Mesodermal cell (in vitro differentiated cells): ENCODE measurements around the gene EVA1C.
A peak's percentile ranks its signal among the peaks of the same experiment; 100 is the strongest.
"Not testable (repeated sequence)": the region's sequence is repeated elsewhere in the genome, so short reads cannot be mapped to it uniquely, and the experiment has no call there.

Source experiments
- H3K27ac ChIP-seq: 2 replicates; pipeline ENCODE4 v1.7.0; 2013; ENCODE audit warnings: mild to moderate bottlenecking, low read depth, low read length, moderate library complexity; ENCODE audit not compliant: severe bottlenecking
- H3K36me3 ChIP-seq: 2 replicates; pipeline ENCODE4 v1.7.1; 2013; ENCODE audit warnings: mild to moderate bottlenecking, low read length, moderate library complexity; ENCODE audit not compliant: control insufficient read depth, insufficient read depth
- H3K4me1 ChIP-seq: one replicate; pipeline ENCODE4 v1.7.1; 2013; ENCODE audit warnings: mild to moderate bottlenecking, low read length; ENCODE audit not compliant: insufficient read depth, control insufficient read depth, poor library complexity, severe bottlenecking
- H3K4me3 ChIP-seq: 2 replicates; pipeline ENCODE4 v1.7.0; 2013; ENCODE audit warnings: low read length, control low read depth, mild to moderate bottlenecking; ENCODE audit not compliant: insufficient read depth, poor library complexity, severe bottlenecking; ENCODE audit errors: extremely low read depth
- H3K9me3 ChIP-seq: 2 replicates; pipeline ENCODE4 v1.7.1; 2013; ENCODE audit warnings: mild to moderate bottlenecking, low read length, moderate library complexity; ENCODE audit not compliant: control insufficient read depth
- WGBS, 2 experiments: methylation state at CpG; one replicate each; pipeline ENCODE4 v1.1.5; 2013; ENCODE audit warnings: missing lambda C conversion rate in 2 of 2; ENCODE audit not compliant: insufficient coverage in 2 of 2; 5-methylcytosine and 5-hydroxymethylcytosine counted together

Gene EVA1C

GRCh38 chr21:32520875-32521735, 108.6 kb downstream of the EVA1C start:
- Histone ChIP-seq H3K27ac (no peak overlapping the region), H3K9me3 (no peaks in the 10 kb centered on the region), H3K4me3 (no peak overlapping the region), H3K36me3 (no peaks in the 10 kb centered on the region), H3K4me1 (peaks cover 21% of the 10 kb centered on the region)
- WGBS, 2 experiments, result 85 to 87% methylated on average over 10 to 12 of the region's 14 CpGs

GRCh38 chr21:32521736-32522355, 109.3 kb downstream of the EVA1C start:
- Histone ChIP-seq H3K36me3 (no peaks in the 10 kb centered on the region), H3K4me3 (no peak overlapping the region), H3K9me3 (no peaks in the 10 kb centered on the region), H3K27ac (no peak overlapping the region), H3K4me1 (peaks cover 21% of the 10 kb centered on the region)
- 89 to 93% methylated on average over 6 to 7 of the region's 8 CpGs for WGBS, 2 experiments

GRCh38 chr21:32523463-32523862, 111.0 kb downstream of the EVA1C start:
- H3K9me3 ChIP-seq, result no peaks in the 10 kb centered on the region
- 85 to 88% methylated on average over 9 to 10 of the region's 10 CpGs for WGBS, 2 experiments
- peak overlapping the region; percentile 74 for H3K27ac ChIP-seq
- no peak overlapping the region for H3K4me3 ChIP-seq
- no peaks in the 10 kb centered on the region for H3K36me3 ChIP-seq
- peaks cover 21% of the 10 kb centered on the region for H3K4me1 ChIP-seq

GRCh38 chr21:32523988-32524719, 111.6 kb downstream of the EVA1C start:
- Histone ChIP-seq H3K4me1 (peaks cover 21% of the 10 kb centered on the region), H3K4me3 (no peak overlapping the region), H3K36me3 (no peaks in the 10 kb centered on the region), H3K27ac (peak overlapping the region; percentile 74), H3K9me3 (no peaks in the 10 kb centered on the region)
- WGBS, 2 experiments, result 64 to 73% methylated on average over 3 to 6 of the region's 8 CpGs

GRCh38 chr21:32525282-32525681, 112.8 kb downstream of the EVA1C start:
- Histone ChIP-seq H3K4me3 (no peak overlapping the region), H3K27ac (peak overlapping the region; percentile 23), H3K4me1 (peaks cover 21% of the 10 kb centered on the region), H3K9me3 (no peaks in the 10 kb centered on the region), H3K36me3 (no peaks in the 10 kb centered on the region)
- WGBS, 2 experiments, result 77 to 90% methylated on average over 5 of the region's 7 CpGs

- Histone ChIP-seq H3K4me1 (peaks cover 1% of the 10 kb centered on the region), H3K9me3 (no peaks in the 10 kb centered on the region), H3K36me3 (no peaks in the 10 kb centered on the region), H3K4me3 (no peak overlapping the region), H3K27ac (no peak overlapping the region)
- WGBS, 2 experiments, result 79 to 100% methylated on average over 1 to 2 of the region's 4 CpGs
Observed at GRCh38 chr21:32529679-32530078, 117.2 kb downstream of the EVA1C start.

- not testable (repeated sequence) for H3K27ac ChIP-seq, H3K36me3 ChIP-seq, H3K4me3 ChIP-seq, H3K4me1 ChIP-seq, H3K9me3 ChIP-seq
- 78 to 79% methylated on average over 3 to 5 of the region's 7 CpGs for WGBS, 2 experiments
Observed at GRCh38 chr21:32530809-32531208, 118.3 kb downstream of the EVA1C start.

GRCh38 chr21:32531561-32531960, 119.1 kb downstream of the EVA1C start:
- not testable (repeated sequence) for H3K4me1 ChIP-seq, H3K4me3 ChIP-seq, H3K36me3 ChIP-seq, H3K27ac ChIP-seq, H3K9me3 ChIP-seq
- WGBS, 2 experiments, result no CpG with 5 or more reads among the region's 3 CpGs

GRCh38 chr21:32532636-32533035, 120.1 kb downstream of the EVA1C start:
- H3K4me1 ChIP-seq, result no peaks in the 10 kb centered on the region
- no peak overlapping the region for H3K27ac ChIP-seq
- no peaks in the 10 kb centered on the region for H3K9me3 ChIP-seq
- no peak overlapping the region for H3K4me3 ChIP-seq
- H3K36me3 ChIP-seq, result no peaks in the 10 kb centered on the region
- 100% methylated on average over 1 to 4 of the region's 6 CpGs for WGBS, 2 experiments

GRCh38 chr21:32533053-32533452, 120.5 kb downstream of the EVA1C start:
- no peak overlapping the region for H3K4me3 ChIP-seq
- no peaks in the 10 kb centered on the region for H3K36me3 ChIP-seq
- 86 to 100% methylated on average over 3 to 4 of the region's 4 CpGs for WGBS, 2 experiments
- no peaks in the 10 kb centered on the region for H3K9me3 ChIP-seq
- no peaks in the 10 kb centered on the region for H3K4me1 ChIP-seq
- H3K27ac ChIP-seq, result no peak overlapping the region
